ENCODE measurements around the gene TUBB4B.
"Not testable (repeated sequence)": the region's sequence is repeated elsewhere in the genome, so short reads cannot be mapped to it uniquely, and the experiment has no call there.

The TUBB4B gene

DNA sequence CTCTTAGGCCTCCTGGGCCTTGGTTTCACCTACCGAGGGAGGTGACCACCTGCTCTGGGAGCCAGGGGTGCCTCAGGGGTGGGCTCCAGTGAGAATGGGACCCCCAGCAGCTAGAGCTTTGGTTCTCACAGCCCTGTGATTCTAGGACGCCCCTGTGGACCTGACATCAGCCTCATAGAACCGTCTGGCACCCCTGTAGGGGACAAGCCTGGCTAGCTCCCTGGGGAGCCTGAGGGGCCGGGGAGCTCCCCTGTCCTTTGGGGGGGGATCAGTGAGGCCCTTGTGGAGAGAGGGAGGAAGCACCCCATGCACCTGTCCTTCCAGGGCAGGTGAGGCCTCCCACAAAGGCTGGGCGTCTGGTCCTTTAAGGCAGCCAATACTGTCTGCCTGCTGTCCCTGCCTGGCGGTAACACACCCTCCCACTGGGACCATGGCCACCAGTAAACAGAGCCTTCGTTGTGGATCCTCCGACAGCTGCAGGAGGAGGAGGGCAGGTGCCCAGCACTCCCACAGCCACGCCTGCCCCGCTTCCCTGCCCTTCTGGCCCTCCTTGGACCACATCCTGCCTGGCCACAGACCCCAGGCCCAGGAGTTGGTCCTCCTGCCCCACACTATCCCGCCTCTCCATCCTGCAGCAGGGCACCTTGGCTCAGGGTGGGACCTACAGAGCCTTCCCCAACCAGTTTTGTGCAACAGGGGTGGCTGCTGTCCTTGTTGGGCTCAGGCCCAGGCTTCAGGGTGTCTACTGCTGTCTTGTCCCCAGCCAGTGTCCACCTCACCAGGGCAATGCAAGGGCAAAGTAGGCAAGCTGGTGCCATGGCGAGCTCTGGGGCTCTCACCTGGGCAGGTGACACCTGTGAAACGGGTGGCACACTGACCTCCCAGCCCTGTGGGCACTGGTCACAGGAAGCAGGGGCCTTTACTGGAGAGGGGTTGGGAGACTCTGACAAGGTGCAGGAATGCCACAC is 3.0 kb upstream of the TUBB4B start:
- no peak for DNase-seq

DNA sequence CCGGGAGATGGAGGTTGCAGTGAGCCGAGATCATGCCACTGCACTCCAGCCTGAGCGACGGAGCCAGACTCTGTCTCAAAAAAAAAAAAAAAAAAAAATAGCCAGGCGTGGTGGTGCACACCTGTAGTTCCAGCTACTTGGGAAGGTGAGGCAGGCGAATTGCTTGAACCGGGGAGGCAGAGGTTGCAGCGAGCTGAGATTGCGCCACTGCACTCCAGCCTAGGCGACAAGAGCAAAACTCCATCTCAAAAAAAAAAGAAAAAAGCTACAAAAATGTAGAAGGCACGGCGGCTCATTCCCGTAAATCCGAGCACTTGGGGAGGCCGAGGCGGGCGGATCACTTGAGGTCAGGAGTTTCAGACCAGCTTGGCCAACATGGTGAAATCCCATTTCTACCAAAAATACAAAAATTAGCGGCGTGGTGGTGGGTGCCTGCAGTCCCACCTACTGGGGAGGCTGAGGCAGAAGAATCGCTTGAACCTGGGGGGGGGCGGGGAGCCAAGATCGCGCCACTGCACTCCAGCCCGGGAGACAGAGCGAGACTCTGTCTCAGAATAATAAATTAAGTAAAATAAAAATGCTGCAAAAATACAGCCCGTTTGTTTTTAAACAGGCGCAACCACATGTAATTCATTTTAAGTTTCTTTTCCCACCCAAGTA is 1.4 kb upstream of the TUBB4B start:
- DNase-seq: not testable (repeated sequence)

DNA sequence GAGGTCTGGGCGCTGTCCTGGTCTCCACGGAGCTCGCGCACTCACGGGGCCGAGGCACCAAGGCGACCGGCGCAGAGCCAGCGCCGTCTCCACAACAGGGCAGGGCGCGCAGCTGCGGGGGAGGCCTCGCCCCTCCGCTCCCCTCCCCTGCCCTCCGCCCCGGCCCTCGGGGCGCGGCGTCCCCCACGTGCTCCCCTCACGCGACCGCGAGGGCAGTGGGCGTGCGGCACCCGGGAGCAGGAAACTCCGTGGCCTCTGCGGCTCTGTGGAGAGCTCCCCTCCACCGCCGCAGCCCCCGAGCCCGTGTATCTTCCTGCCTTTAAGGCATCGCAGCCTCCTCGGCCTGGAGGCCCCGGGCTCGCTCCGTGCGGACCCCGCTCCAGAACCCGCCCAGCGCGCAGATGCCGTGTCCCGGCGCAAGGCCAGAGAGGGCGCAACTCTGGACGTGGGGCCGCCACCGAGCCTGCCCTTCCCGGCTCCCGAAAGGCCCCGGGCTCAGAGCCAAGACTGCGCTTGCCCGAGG is 708 bp upstream of the TUBB4B start:
- no peak for DNase-seq

DNA sequence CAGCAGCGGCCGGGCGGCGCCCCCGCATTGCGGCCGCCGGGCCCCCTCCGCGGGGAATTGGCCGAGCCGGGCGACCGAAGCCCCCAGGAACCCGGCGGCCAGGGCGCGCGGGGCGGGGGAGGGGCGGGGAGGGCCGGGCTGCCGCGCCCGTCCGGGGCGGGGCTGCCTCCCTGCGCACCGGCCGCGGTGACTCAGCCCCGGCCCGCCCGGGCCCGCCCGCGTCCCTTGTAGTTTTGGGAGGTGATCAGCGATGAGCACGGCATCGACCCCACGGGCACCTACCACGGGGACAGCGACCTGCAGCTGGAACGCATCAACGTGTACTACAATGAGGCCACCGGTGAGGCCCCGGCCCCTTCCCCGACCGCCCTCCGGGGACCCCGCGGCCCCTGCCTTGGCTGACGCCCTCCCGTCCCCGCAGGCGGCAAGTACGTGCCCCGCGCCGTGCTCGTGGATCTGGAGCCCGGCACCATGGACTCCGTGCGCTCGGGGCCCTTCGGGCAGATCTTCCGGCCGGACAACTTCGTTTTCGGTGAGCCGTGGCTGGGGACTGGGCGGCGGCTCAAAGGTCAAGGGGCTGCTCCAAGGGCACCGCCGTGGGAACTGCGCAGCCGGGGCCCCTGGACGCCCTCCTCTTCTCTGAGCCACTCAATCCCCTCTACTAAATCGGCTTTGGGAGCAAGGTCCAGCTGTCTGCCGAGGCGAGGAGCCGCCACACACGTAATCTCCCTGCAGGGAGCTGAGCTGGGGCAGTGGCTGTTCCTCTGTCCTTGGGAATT is 592 bp downstream of the TUBB4B start:
- no peak for DNase-seq

DNA sequence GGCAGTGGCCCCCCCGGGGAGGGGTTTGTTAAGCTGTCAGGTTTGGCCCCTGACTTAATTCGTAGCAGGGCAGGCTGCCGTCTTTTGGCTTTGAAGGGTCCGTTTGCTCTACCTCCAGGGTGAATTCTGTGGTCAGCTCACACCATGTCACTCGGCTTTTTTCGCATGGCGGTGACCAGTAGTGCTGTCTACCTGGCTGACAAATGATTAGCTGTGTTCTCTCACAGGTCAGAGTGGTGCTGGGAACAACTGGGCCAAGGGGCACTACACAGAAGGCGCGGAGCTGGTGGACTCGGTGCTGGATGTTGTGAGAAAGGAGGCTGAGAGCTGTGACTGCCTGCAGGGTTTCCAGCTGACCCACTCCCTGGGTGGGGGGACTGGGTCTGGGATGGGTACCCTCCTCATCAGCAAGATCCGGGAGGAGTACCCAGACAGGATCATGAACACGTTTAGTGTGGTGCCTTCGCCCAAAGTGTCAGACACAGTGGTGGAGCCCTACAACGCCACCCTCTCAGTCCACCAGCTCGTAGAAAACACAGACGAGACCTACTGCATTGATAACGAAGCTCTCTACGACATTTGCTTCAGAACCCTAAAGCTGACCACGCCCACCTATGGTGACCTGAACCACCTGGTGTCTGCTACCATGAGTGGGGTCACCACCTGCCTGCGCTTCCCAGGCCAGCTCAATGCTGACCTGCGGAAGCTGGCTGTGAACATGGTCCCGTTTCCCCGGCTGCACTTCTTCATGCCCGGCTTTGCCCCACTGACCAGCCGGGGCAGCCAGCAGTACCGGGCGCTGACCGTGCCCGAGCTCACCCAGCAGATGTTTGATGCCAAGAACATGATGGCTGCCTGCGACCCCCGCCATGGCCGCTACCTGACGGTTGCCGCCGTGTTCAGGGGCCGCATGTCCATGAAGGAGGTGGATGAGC is 1.4 kb downstream of the TUBB4B start:
- DNase-seq: no peak

DNA sequence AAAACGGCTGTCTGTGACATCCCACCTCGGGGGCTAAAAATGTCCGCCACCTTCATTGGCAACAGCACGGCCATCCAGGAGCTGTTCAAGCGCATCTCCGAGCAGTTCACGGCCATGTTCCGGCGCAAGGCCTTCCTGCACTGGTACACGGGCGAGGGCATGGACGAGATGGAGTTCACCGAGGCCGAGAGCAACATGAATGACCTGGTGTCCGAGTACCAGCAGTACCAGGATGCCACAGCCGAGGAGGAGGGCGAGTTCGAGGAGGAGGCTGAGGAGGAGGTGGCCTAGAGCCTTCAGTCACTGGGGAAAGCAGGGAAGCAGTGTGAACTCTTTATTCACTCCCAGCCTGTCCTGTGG is 2.2 kb downstream of the TUBB4B start:
- DNase-seq: not testable (repeated sequence)

DNA sequence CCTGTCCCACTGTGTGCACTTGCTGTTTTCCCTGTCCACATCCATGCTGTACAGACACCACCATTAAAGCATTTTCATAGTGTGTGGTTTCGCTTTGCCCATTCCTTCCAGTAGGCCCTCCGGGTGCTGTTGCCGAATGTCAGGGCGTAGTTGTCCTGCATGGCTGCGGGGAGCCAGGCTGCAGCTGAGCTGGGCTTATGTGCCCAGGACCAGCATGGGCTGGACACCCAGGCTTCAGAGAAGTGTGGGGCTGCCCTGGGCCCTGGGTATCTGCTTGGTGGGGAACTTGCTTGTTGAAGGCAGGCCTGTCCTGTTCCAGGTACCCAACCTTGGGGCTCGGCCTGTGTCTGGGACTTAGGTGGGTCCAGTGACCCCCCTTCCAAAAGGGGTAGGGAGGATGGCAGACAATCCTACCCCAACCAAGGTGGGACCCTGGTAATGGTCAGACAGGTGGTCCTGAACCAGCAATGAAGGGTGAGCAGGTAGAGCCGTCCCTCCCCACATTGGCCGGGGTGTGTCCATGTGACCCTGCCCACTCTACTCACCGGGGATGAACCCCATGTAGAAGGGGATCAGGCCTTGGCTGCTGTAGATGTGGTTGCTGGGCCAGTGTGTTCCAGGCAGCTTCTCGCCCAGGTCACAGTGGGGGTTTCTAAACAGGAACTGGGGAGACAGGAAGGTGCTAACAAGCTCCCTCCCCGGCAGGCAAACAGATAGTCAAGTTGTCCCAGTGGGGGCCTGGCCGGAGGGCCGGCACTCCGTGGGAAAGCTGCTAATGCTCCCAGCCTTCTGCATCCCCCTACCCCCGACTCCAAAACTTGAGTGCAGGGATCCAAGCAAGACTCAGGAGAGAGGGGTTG is 2.8 kb downstream of the TUBB4B start:
- DNase-seq: no peak

DNA sequence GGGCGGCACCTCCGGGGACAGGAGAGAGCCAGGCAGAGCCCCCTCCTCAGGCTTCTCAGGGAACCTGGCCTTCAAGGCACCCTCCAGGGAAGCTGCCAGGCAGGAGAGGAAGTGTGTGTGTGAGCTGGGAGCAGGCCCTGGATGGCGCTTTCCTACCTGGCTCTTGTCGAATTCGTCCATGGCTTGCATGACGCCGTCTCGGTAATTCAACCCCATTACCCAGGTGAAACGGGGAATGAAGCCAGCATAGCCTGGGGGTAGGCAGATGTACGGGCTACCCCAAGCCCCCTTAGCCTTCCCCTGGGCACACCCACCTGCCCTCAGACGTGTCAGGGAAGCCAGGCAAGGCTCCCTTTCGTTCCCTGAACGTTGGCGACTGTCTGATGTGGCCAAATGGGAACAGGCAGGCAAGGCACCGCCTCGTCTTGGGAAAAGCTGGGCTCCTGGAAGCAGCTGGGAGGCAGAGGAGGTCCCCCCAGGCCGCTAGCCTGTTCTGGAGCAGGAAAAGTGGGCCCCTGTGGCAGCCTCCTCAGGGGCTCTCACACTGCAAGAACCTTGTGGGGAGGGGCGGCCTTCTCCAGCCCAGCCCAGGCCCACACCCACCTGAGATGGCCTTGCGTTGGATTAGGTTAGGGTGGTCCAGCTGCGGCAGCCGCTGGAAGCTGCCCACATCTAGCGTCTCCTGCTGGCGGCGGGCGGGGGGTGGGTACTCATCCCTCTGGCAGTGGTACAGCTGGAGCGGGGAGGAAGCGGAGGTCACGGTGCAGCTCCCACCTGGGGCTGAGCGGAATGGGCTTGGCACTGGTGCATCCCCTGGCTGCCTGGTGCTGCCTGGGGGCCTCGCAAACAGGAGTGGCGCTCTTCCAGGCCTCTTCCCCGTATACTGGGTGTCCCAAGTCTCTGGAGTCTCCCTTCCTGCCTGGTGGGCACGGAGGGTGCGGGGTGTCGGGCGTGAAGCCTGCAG is 3.7 kb downstream of the TUBB4B start:
- DNase-seq: no peak

DNA sequence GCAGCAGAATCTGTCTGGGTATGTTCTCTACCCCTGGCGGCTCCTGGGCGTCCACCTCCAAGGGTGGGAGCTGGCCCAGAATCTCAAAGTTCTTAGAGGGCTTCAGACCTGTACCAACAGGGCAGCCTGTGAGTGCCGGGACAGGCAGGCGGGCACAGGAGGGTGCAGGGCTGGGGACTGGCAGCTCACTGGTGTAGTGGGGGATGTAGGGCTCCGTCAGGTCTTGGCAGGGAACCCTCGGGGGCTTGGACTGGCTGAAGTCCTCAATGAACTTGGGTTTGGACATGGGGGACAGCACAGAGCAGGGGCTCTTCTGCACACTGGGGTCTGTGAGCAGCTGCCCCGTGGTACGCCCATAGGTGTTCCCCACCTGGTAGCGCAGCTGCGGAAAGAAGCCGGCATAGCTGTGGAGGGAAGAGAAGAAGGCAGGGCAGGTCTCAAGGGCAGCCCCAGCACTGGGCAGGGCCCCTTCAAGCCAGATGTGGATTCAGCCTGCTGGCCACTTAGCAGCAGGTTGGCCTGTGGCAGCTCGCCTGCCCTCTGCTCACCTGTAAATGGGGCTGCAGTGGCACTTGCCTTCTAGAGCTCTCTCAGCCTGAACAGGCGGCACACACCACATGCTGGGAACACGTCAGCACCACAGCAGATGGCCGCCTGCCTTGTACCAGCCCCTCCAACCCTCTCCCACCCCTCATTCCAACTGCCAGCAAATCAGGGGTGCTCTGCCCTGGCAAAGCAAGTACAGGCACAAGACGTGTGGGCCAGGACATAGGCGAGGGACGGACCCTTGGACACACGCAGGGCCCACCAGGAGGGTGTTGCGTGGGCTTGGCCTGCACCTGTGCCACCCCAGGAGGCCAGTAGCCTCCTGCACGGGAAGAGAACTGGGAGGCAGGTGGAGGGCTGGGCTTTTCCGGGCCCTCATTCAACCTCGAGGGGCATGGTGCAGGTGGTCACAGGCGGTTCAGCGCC is 4.6 kb downstream of the TUBB4B start:
- DNase-seq: no peak

DNA sequence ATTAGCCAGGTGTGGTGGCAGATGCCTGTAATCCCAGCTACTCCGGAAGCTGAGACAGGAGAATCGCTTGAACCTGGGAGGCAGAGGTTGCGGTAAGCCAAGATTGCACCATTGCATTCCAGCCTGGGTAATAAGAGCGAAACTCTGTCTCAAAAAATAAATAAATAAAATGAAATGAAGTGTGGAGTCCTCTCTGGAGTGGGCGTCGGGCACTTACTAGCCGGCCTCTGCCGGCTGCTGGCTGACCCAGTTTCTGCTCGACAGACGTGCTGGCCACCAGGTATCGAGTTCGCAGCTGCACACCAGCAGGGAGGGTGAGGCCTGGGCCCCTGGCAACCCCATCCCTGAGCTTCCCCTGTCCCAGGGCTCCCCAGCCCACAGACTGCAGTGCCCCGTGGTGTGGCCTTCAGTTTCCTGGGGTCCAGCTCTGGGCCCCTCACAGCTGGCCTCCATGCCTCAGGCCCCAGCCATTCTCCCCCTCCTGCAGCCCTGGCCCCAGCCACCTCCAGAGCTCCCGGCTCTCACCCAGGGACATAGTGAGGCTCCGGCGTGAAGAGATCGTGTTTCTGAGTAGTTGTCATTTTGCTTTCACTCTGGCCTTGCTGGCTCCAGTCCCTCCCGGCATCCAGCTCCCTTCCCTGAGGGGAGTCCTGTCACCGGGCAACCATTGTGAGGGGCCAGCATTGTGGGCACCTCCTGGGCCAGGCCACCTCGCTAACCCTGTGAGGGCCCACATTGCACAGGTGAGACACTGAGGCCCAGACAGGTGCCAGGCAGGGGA is 6.2 kb downstream of the TUBB4B start:
- DNase-seq: no peak

DNA sequence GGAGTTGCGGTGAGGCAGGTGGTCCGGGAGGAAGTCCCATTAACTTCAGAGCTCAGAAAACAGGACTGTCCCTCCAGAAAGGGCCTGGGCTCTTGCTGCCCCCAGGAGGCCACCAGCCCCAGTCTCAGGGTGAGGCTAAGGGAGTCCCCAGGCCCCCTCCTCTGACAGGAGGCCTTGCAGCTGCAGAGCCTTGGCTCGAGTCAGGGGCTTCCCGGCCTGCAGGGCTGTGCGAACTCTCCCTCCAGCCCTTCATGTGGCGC is 6.8 kb downstream of the TUBB4B start:
- no peak for DNase-seq

DNA sequence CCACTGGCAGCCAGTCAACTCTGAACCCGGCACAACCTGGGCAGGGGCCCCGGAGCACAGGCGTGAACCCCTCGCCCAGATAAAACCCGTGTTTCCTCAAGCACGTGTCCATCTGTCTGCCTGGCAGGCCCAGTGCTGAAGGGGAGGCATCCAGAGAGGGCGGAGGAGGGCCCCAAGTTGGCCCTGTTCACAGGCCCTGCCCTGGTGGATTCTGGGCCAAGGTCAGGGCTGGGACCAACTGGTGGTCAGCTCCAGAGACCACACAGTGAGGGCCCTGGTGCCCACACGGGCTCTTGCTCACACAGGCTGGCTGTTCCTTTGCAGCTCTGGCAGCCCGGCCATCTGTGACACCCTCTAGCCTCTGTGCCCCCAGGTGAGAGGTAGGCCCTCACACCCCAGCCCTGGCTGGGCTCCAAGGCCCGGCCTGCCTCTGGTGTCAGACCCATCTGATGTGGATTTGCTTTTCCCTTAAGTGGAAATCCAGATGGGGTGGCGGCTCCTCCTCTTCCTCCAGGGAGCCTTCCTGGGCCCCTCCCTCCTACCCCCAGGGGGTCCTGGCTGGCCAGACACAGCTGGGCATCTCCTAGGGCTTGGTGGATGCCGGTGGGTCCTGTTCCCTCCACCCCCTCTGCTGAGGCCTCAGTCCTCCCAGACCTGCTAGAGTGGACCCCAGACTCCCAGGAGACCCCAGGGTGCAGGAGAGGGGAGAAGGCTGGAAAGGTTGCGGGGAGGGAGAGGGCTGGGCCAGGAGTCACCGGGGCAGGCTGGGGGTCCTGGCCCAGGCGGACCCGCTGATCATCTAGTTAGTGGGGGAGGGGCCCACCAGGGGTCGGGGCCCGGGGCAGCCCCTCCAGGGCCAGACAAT is 9.5 kb downstream of the TUBB4B start:
- DNase-seq: no peak

DNA sequence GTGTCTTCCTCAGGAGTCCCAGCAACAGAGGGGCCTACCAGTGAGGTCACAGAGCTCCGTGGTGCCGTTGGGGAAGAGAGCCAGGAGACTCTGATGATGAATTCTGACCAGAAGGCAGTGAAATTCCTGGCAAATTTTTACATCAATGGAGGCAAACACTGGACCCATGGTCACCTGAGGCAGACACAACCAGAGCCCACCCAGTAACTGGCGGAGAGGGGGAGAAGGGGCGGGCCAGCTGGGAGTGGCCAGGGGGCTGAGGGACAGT is 10.0 kb downstream of the TUBB4B start, which contains the start of gene STPG3:
TSS of gene STPG3 (plus strand) at position 93 of the 268 bp plus-strand sequence. CDS start at position 94, 1 bp downstream.
- no peak for DNase-seq

DNA sequence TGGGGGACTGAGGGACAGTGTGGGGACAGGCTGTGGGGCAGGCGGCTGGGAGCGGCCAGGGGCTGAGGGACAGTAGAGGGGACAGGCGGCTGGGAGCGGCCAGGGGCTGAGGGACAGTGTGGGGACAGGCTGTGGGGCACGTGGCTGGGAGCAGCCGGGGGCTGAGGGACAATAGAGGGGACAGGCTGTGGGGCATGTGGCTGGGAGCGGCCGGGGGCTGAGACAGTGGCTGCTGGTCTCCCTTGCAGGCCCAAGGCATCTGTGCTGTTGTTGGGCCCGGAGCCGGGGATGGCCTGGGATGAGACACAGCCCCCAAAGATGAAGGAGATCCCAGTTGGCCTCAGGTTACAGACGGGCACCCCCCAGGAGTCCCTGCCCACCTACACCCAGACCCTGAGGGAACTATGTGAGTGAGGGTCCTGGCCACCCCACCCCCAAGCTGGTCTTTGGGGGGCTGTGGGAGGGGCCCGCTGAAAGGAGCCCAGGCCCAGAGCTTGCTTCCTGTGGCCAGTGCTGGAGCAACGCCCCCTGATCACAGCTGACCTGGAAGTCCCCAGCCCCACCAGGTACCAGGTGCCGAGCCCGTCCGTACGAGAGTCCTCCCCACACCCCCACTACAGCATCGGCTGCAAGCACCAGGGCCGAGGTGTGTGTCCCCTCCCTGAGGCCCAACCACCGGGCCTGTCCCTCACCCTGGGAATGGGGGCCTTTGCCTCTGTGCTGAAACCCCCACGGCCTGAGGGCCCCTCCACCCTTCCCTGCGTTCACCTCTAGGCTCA is 10.6 kb downstream of the TUBB4B start:
- no peak for DNase-seq

DNA sequence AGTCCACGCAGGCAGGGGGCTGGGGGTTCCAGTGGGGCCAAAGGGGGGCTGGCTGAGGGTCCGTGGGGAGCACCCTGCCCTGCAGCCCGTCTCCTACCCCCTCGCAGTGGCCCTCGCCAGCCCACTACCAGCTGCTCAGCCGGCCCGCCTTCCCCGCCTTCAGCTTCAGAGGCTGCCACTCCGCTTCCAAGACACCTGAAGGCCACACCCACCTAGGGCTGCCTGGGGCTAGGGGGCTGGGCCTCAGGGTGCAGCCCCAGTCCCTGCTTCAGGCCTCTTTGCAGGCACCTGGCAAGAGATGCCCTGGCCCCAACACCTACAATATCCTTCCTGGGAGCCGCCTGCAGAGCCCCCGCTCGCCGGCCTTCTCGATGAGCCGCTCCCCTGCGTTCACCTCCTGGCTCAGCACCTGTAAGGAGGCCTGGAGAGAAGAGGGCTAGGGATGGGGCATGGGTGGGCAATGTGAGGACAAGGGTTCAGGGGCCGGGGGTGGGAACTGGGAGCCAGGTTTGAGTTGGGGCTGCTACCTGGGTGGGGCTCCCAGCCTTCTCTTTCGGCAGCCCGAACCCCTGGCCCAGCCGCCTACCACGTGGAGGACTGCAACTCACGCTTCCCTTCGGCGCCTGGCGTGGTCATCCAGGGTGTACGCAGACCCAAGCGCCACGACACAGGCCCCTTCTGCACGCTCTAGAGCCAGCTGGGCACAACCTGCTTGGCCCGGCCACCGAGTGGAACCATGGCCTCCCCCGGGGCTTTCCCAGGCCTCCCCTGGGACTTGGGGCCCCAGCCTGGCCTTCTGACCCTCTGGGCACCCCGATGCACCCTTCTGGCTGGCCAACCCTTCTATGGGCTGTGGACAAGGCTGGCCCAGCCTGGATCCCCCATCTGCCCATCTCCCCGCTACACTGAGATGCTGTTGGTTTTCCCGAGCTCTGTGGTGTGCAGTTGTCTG is 11.7 kb downstream of the TUBB4B start:
- no peak for DNase-seq

Measured in 8988T (cell line).